GM18909 (cell line): ENCODE data around the gene GATC.
"Not testable (repeated sequence)": the region's sequence is repeated elsewhere in the genome, so short reads cannot be mapped to it uniquely, and the experiment has no call there.

Experiments
- ATAC-seq: cut with Tn5 transposase; IDR thresholded peaks from one replicate; pipeline ENCODE4 v1.9.1; 2021; ENCODE audit warnings: mild to moderate bottlenecking; ENCODE audit not compliant: unreplicated experiment, poor library complexity

The GATC gene

DNA sequence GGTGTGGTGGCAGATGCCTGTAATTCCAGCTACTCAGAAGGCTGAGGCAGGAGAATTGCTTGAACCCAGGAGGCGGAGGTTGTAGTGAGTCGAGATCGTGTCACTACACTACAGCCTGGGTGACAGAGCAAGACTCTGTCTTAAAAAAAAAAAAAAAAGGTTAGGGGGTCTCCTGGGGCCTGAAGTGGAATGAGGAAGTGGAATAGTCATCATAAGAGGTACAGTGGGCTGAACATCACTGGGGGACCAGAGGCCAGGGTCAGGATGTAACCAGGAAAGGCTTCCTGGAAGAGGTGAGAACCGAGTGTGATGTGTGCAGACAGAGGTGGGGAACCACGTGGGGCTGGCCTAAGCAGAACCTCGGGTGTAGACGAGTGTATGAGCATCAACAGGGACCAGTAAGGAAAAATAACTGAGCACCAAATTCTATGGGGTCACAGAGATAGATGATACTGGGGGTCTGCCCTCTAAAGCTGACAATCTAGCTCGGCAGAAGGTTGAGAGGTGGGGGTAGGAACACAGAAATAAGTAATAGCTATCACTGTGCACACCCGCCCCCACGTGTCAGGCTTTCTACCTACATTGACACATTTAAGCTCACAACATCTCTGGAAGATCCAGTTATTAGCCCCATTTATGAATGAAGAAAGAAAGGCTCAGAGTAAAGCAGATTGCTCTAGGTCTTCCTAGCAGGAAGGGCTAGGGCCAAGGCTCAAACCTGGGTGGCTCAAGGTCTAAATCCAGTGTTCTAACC is 13.3 kb upstream of the GATC start:
- ATAC-seq = no peak

DNA sequence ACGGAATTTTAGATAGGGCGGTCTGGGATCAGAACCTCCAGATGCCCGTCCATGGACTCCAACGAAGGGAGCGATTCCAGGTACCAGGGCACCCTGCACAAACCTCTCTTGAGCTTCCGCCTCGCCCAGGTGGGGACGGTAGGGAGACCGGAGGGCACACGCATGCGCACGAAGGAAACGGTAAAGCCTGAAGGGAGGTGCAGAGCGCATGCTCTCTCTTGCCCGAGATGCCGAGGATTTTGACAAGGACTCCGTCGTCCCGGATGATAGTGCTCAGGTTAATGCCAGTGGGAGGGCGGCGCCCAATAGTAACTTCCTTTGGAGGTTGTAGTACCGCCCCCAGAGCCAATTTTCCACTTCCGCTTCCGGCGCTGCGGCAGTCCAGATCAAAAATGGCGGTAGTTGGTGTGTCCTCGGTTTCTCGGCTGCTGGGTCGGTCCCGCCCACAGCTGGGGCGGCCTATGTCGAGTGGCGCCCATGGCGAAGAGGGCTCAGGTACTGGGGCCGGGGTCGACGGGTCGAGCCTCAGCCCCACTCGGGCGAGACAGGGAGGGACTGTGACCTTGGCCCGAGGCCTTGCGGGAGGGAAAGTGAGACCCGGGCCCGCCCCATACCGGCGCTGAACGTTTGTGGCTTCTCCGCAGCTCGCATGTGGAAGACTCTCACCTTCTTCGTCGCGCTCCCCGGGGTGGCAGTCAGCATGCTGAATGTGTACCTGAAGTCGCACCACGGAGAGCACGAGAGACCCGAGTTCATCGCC is 8.3 kb upstream of the GATC start, which contains the start of gene COX6A1:
TSS of gene COX6A1 (plus strand) at position 379 of the 760 bp plus-strand sequence. CDS start at position 393, 14 bp downstream.
- ATAC-seq = peak; percentile 98

DNA sequence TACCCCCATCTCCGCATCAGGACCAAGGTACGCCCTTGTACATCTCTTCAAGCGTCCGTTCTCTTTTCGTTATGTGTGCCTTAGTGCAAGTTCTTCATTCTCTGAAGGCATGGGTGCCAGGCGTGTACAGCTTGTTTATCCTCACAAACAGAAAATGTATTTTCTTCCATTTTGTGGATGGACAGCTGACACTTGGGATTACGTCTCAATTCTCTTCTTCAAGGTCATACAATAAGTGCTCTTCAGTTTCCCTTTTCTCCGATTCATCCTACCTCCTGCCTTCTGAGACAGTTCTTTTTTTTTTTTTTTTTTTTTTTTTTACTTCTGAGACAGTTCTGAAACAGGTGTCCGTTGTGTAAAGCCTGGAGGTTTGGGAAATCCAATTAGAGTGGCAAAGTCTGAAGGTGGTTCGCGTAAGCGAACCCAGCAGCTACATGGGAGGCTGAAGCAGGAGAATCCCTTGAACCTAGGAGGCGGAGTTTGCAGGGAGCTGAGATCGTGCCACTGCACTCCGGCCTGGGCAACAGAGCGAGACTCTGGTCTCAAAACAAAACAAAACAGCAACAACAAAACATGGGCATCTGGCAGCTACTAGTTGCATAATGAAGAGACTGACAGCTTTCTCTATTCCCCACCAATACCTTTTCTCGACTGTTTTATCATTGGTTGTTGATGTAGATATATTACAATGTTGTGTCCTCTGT is 7.6 kb upstream of the GATC start:
- no peak for ATAC-seq

DNA sequence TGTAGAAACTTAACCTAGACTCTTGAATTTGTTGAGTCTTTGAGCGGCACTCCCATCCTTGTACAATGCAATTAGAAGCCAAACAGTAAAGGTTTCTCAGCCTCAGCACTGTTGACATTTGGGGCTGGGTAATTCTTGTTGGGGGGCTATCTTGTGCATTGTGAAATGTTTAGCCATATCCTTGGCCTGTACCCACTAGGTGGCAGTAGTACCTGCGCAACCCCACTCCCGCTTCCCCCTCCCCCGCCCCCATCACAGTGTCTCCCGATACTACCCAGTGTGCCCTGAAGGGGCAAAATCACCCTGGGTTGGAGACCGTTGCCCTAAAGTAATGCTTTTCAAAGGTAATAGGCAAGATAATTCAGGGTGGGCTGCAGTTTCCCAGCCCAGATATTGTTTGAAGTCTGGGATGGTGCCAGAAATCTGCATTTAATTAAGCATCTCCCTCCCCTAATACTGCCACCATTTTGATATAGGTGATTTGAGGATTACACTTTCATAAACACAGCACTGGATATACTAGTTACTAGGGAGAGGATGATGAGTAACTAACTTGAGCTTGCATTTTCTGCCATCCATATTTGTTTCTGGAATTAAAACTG is 6.5 kb upstream of the GATC start:
- no peak for ATAC-seq

DNA sequence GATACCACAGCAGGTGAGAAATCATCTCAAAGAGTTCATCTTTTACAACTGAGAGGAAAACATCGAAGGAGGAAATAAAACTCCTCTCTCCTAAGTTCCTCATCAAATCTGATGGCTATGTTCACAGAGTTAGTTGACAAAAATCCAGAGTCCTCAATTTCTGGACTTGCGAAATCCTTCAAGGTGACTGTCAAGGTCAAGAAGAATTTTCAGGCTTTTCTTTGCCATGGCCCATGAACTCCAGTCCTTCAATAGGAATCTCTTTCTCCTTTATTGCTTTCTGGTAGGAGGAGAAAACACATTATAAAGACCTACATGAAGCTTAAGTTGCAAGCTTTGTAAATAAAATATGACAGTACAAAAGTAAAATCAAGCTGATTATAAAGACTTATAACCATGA is 1.6 kb upstream of the GATC start:
- ATAC-seq = no peak

DNA sequence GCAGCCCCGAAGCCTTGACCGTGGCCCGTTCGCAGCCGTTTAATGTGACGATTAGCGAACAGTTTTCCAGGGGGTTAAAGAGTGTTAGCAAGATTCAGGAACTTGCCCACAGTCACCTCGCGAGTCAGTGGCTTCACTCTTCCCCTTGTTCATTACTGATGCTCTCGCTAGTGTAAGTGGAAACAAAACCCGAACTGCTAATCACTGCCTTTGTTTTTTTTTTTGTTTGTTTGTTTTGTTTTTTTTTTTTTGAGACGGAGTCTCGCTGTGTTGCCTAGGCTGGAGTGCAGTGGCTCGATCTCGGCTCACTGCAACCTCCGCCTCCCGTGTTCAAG is 567 bp downstream of the GATC start:
- ATAC-seq = not testable (repeated sequence)

DNA sequence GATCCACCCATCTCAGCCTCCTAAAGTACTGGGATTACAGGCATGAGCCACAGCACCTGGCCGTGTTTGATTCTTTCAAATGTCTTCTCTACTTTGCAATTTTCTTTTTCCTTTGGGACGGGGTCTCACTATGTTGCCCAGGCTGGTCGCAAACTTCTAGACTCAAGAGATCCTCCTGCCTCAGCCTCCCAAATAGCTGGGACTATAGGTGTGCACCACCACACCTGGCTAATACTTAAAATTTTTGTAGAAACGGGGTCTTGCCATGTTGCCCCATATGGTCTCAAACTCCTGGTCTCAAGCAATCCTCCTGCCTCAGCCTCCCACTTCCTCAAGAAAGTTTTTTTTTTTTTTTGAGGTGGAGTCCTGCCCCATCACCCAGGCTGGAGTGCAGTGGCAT is 1.7 kb downstream of the GATC start:
- ATAC-seq = no peak

DNA sequence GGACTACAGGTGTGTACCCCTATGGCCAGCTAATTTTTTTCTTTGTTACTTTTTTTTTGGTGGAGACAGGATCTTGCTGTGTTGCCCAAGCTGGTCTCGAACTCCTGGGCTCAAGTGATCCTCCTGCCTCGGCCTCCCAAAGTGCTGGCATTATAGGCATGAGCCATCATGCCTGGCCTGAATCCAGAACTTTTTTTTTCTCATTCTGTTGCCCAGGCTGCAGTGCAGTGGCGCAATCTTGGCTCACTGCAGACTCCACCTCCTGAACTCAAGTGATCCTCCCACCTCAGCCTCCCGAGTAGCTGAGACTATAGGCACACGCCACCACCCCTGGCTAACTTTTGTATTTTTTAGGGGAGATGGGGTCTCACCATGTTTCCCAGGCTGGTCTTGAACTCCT is 6.3 kb downstream of the GATC start:
- ATAC-seq = not testable (repeated sequence)

DNA sequence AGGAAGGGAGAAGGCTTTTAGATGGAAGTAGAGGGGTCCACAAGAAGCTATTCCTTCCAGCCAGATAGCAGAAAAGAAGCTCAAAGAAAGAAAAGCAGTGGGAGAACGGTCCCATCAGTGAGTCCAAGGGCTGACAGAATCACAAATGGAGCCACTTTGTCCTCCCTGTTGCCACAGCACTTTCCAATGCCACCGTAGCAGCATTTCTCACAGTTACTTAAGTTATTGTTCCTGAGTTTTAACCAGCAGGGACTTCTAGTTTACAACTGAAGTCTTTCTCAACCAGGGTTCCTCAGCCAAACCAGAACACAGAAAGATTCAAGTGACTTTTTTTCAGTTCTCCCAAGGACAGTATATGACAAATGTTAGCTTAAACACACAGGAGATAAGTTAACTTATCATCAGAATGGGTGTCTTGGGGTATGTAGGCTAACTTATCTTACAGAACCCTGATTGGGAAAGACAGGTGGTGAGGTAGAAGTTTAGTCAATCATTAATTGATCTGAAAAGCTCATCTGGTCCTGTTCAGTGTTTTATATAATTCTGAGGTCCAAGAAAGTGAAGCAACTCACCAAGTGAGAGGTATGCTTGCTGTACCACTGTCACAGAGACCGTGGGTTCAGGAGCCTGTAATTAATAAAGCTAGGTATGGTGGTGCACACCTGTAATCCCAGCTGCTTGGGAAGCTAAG is 7.0 kb downstream of the GATC start:
- no peak for ATAC-seq

DNA sequence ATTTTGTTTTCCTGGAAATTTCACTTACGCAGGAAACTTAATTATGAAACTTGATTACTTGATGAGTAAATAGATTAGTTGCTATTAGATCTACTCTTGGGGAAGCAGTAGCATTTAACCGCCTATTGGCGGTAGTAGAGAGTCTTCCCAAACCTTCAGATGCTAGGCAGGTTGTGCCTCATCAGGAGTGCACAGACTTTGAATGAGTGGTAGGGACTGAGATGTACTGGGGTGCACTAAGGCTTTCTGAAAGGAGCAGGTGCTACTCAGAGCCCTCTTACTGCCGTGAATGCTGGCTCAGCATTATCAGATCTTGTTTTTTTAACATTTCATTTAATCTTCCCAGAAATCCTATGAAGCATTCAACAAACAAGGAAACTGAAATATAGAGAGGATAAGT is 7.7 kb downstream of the GATC start:
- no peak for ATAC-seq

DNA sequence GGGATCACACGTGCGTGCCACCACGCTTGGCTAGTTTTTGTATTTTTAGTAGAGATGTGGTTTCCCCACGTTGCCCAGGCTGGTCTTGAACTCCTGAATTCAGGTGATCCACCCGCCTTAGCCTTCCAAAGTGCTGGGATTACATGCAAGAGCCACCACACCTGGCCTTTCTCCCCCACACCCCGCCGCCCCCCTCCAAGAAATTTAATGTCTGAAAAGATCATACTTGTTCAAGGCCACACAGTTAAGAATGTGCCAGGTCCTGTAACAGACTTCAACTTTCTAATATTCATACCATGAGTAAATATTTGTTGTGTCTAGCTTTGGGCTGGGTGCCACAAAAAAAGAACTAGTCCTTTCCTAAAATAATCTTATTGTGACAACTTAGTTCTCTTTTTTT is 9.1 kb downstream of the GATC start:
- ATAC-seq = no peak

DNA sequence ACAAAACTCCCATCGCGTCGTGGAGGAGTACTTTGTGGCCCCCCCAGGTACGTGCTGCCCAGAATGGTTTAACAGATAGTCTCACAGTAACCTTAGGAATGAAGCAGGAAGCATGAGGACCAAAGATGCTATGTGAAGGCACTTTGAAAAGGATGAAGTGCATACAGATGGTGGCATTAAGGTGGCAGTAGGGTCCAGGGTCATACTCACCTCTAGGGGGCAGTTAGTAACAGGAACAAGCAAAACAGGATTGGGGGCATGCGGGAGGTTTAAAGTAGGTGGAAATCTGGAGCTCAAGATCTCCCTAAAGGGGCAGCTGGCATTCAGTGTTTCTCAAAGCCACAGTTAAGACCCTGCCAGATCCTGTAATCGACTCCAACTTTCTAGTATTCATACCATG is 10.9 kb downstream of the GATC start:
- no peak for ATAC-seq

DNA sequence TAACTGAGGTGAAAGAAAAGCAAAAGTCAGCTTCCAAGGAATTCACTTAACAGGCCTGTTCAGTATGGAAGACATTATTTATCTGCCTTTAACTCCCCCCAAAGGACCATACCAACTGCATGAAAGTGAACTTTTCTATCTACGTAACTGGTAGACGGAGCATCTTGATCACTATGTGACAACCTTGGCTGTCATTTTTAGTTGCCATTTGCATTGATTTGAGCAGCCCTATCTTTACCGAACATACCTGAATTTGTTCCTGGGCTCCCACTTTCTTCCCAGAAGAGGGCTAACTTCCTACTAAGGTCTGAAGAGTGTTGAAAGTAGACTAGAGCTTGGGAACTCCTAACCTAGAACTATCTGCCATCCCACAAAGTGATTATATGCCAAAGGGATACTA is 13.9 kb downstream of the GATC start:
- no peak for ATAC-seq

DNA sequence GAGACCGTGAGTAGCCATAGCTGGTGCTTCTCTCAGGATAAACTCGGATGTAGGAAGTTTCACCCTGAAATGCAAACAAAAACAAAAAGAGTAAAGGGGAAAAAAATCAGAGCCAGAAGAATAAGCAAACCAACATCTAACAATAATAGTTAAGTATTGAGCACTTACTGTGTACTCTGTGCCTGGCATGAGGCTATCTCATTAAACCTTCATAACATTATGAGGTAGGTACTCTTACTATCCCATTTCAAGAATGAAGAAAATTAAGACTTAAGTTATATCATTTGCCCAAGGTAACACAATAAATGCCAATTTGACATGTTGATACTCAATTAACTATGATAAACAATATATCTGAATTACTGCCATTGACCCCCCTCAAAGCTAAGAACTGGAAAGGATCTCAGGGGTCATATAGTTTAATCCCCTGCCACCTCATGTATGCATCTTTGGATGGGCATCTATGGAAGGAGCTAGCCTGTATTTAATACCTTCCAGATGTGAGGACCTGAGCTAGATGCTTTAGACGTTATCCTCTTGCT is 15.9 kb downstream of the GATC start:
- ATAC-seq = no peak

DNA sequence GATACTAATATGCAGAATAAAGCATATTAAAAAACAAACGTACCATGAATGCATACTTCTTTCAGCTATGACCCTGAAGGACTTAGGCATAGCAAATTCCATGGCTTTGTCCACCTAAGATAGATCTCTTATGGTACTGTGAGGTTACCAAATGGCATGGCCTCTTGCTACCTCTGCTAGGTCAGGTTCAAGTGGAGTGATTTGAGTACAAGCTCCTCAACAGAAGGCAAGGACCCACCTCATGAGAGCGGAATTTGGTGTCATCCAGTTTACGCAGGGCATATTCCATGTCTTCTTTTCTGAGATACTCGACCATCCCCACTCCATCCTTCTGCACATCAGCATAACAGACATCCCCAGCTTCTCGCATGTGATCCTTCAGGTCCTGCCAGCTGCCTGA is 17.5 kb downstream of the GATC start:
- ATAC-seq = no peak

DNA sequence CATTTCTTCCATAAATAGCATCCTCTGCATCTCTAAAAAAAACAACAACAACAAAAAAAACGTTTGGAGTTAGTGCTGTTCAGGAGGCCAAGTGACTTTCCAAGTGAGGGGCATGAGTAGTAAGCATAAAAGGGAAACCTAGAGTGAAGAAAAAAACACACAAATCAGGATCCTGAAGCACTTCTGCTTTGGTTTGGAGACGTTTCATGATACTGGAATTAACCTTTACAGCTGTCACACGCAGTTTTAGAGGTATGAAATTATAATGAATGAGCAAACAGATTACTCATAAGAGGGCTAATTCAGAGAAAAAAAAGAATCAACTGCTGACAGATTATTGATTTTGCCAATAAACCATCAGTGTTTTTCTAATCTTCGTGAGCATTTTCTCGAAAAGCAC is 19.5 kb downstream of the GATC start:
- no peak for ATAC-seq

DNA sequence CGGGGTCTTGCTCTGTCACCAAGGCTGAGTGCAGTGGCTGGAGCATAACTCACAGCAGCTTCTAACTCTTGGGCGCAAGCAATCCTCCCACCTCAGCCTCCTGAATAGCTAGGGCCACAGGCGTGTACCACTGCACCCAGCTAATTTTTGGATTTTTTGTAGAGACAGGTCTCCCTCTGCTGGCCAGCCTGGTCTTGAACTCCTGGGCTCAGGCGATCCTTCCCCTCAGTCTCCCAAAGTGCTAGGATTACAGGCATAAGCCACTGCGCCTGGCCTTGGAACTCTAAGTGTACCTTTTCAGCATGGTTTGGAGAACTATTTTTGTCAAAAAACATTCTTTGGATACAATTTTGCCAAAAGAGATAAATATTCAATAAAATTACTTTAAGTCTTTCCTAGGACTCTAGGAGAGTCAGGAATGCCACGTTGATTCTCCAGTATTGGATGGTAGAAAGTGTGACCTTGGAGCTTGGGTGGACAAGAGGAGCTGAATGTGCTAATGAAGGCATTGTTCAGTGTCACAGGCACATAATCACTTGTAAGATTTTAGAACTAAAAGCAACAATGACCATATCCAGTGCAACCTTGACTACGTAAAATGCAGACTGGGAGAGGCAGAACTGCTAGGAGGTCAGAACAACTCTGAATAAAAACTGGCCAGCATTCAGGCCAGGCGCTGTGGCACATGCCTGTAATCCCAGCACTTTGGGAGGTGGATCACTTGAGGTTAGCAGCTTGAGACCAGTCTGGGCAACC is 20.5 kb downstream of the GATC start:
- no peak for ATAC-seq

DNA sequence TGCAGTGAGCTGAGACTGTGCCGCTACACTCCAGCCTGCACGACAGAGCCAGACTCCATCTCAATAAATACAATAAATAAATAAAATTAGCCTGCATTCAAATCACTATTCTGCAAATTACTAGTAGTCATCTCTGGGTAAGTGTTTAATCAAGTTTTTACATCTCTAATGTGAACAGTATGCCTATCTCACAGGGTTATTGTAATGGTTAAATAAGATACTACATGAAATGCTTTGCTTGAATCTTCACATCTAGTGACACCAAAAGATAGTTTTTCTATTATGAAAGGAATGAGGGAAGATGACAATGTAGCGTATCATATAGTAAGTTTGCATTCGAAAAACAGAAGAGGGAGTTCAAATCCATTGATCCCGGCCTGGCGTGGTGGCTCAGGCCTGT is 21.2 kb downstream of the GATC start:
- no peak for ATAC-seq

DNA sequence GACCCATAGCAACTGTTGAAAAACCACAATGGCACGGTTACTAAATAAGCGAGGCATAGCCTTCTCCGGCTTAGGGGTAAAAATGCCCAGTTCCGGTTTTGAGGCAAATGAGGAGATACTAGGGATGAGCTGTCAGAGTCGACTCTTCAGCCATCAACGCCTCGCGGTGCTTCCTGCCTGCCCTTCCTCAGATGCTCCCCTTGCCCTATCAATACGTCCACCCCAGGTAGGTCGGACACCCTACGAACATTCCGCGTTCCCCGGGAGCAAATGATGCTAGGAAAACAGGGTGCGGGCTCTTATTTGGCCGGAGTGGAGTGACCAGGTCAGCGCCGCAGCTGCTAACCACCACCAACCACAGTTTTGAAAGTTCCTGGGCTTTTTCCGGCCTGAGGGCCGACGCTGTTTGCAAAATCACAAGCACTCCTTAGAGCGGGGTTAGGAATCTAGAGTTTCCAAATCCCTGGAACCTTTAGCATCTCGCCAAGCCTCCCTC is 22.1 kb downstream of the GATC start:
- ATAC-seq = no peak
